ENCODE results near the gene ACTL8.

The ACTL8 gene

DNA sequence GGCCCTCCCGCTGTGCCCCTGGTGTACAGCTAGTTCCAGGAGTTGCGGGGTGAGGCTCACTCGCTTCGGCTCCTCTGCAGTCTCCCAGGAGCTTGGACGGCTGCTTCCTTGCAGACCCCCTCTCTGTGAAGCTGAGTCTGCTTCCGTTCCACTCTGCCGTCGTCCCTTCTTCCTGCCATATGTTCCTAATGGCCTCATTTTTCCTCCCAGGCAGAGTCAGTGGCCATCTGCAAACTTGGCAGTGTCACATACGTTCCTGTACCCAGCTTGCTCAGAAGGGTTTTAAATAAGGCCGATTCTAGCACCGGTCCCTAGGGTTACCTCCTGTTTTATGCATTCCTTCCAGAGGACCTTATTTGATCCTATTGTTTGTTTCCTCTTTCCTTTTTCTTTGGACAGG, 21.3 kb downstream of the ACTL8 start:
- Histone ChIP-seq H3K18ac (ENCODE audit: low read depth in 1 of 2, low read length in 2 of 2) (no peak overlapping the region), H2AFZ (ENCODE audit: low read depth, low read length) (no peak overlapping the region), H2BK12ac (ENCODE audit: low read length in 2 of 2) (no peak overlapping the region), H3K4me3 (ENCODE audit: insufficient read depth in 1 of 2, low read depth in 1 of 2, low read length in 2 of 2) (no peak overlapping the region), H4K91ac (ENCODE audit: low read length) (no peak overlapping the region), H3K79me1 (replicated peaks; ENCODE audit: low read length, poor library complexity, severe bottlenecking) (no peaks in the 10 kb centered on the region), H2BK15ac (ENCODE audit: low read depth, poor library complexity, severe bottlenecking) (no peak overlapping the region), H3K14ac (ENCODE audit: low read length in 2 of 2) (no peak overlapping the region), H3K36me3 (ENCODE audit: control insufficient read depth in 1 of 2, insufficient read depth in 2 of 2, low read depth in 1 of 2, low read length in 2 of 2) (no peaks in the 10 kb centered on the region), H3K23ac (ENCODE audit: low read length in 2 of 2) (no peak overlapping the region), H3K4me1 (ENCODE audit: control insufficient read depth, insufficient read depth, low read depth, low read length) (no peaks in the 10 kb centered on the region), H2BK5ac (ENCODE audit: low read depth, low read length, poor library complexity, severe bottlenecking) (no peak overlapping the region), H2BK120ac (ENCODE audit: low read depth, low read length) (no peak overlapping the region), H3K4ac (ENCODE audit: low read depth in 1 of 2, low read length in 2 of 2) (no peak overlapping the region), H3K4me2 (ENCODE audit: low read length, poor library complexity, severe bottlenecking) (no peak overlapping the region), H3K9me3 (ENCODE audit: control insufficient read depth, low read length) (peaks cover 7% of the 10 kb centered on the region), H2AK5ac (ENCODE audit: low read length, severe bottlenecking) (no peak overlapping the region), H3K9ac (ENCODE audit: low read length) (no peak overlapping the region), H3K27ac (ENCODE audit: low read length, poor library complexity, severe bottlenecking) (no peak overlapping the region), H3K27me3 (ENCODE audit: control insufficient read depth in 1 of 2, insufficient read depth in 1 of 2, low read length in 2 of 2) (peaks cover 0 to 13% of the 10 kb centered on the region in 2 experiments), H4K8ac (ENCODE audit: low read length) (no peak overlapping the region)
- DNase-seq: no peak
- WGBS: 65% methylated on average over 11 of the region's 11 CpGs

DNA sequence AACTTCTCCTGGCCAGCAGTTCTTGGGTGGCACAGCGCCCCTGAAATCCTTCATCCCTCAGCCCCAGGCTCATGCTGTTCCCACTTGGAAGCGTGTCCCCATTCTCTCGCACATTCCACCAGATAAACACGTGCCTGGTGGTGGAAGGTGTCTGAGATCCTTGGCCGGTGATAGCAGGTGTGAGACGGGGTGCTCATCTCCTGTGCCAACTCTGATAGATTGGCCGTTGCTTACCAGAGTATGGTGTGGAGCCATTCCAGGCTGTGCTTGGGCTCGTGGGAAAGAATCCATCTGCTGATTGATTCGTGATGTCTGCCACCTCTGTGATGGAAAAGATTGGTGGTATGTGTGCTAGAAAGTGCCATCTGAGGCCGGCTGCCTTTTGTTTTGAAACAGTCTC, 22.2 kb downstream of the ACTL8 start:
- H2BK5ac ChIP-seq (ENCODE audit: low read depth, low read length, poor library complexity, severe bottlenecking): no peak overlapping the region
- no peak overlapping the region for H2BK120ac ChIP-seq (ENCODE audit: low read depth, low read length)
- no peak overlapping the region for H3K18ac ChIP-seq (ENCODE audit: low read depth in 1 of 2, low read length in 2 of 2)
- H3K27me3 ChIP-seq (ENCODE audit: control insufficient read depth in 1 of 2, insufficient read depth in 1 of 2, low read length in 2 of 2): peaks cover 0 to 13% of the 10 kb centered on the region in 2 experiments
- H4K91ac ChIP-seq (ENCODE audit: low read length): no peak overlapping the region
- H3K4me3 ChIP-seq (ENCODE audit: insufficient read depth in 1 of 2, low read depth in 1 of 2, low read length in 2 of 2): no peak overlapping the region
- no peak overlapping the region for H3K27ac ChIP-seq (ENCODE audit: low read length, poor library complexity, severe bottlenecking)
- no peak overlapping the region for H3K14ac ChIP-seq (ENCODE audit: low read length in 2 of 2)
- H3K36me3 ChIP-seq (ENCODE audit: control insufficient read depth in 1 of 2, insufficient read depth in 2 of 2, low read depth in 1 of 2, low read length in 2 of 2): no peaks in the 10 kb centered on the region
- H2BK15ac ChIP-seq (ENCODE audit: low read depth, poor library complexity, severe bottlenecking): no peak overlapping the region
- no peak for DNase-seq
- H2AFZ ChIP-seq (ENCODE audit: low read depth, low read length): no peak overlapping the region
- H3K9me3 ChIP-seq (ENCODE audit: control insufficient read depth, low read length): peaks cover 7% of the 10 kb centered on the region
- no peak overlapping the region for H3K23ac ChIP-seq (ENCODE audit: low read length in 2 of 2)
- no peaks in the 10 kb centered on the region for H3K4me1 ChIP-seq (ENCODE audit: control insufficient read depth, insufficient read depth, low read depth, low read length)
- H3K79me1 ChIP-seq (replicated peaks; ENCODE audit: low read length, poor library complexity, severe bottlenecking): no peaks in the 10 kb centered on the region
- 80% methylated on average over 10 of the region's 10 CpGs for WGBS
- H2BK12ac ChIP-seq (ENCODE audit: low read length in 2 of 2): no peak overlapping the region
- no peak overlapping the region for H4K8ac ChIP-seq (ENCODE audit: low read length)
- H3K4me2 ChIP-seq (ENCODE audit: low read length, poor library complexity, severe bottlenecking): no peak overlapping the region
- H2AK5ac ChIP-seq (ENCODE audit: low read length, severe bottlenecking): no peak overlapping the region
- H3K4ac ChIP-seq (ENCODE audit: low read depth in 1 of 2, low read length in 2 of 2): no peak overlapping the region
- no peak overlapping the region for H3K9ac ChIP-seq (ENCODE audit: low read length)

DNA sequence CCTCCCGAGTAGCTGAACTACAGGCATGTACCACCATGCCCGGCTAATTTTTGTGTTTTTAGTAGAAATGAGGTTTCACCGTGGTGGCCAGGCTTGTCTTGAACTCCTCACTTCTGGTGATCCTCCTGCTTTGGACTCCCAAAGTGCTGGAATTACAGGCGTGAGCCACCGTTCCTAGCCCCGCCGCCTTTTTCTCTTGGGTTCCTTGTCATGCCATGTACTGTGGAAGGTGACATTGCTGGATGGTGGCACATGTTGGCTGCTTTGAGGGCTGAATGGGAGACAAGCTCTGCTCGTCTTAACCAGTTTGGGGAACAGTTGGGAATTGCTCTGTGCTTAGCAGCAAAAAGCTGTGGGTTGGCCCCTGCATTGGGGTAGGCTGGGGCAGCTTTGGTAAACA, 22.7 kb downstream of the ACTL8 start:
- H3K14ac ChIP-seq (ENCODE audit: low read length in 2 of 2): no peak overlapping the region
- H3K4me1 ChIP-seq (ENCODE audit: control insufficient read depth, insufficient read depth, low read depth, low read length): no peaks in the 10 kb centered on the region
- peaks cover 7% of the 10 kb centered on the region for H3K9me3 ChIP-seq (ENCODE audit: control insufficient read depth, low read length)
- no peak for DNase-seq
- H3K9ac ChIP-seq (ENCODE audit: low read length): no peak overlapping the region
- no peak overlapping the region for H2BK12ac ChIP-seq (ENCODE audit: low read length in 2 of 2)
- H3K4me2 ChIP-seq (ENCODE audit: low read length, poor library complexity, severe bottlenecking): no peak overlapping the region
- H3K79me1 ChIP-seq (replicated peaks; ENCODE audit: low read length, poor library complexity, severe bottlenecking): no peaks in the 10 kb centered on the region
- no peak overlapping the region for H2AK5ac ChIP-seq (ENCODE audit: low read length, severe bottlenecking)
- no peak overlapping the region for H4K8ac ChIP-seq (ENCODE audit: low read length)
- H3K36me3 ChIP-seq (ENCODE audit: control insufficient read depth in 1 of 2, insufficient read depth in 2 of 2, low read depth in 1 of 2, low read length in 2 of 2): no peaks in the 10 kb centered on the region
- no peak overlapping the region for H2BK15ac ChIP-seq (ENCODE audit: low read depth, poor library complexity, severe bottlenecking)
- H3K18ac ChIP-seq (ENCODE audit: low read depth in 1 of 2, low read length in 2 of 2): no peak overlapping the region
- H4K91ac ChIP-seq (ENCODE audit: low read length): no peak overlapping the region
- H3K27me3 ChIP-seq (ENCODE audit: control insufficient read depth in 1 of 2, insufficient read depth in 1 of 2, low read length in 2 of 2): peaks cover 0 to 13% of the 10 kb centered on the region in 2 experiments
- H3K27ac ChIP-seq (ENCODE audit: low read length, poor library complexity, severe bottlenecking): no peak overlapping the region
- WGBS: 89% methylated on average over 8 of the region's 8 CpGs
- H3K4ac ChIP-seq (ENCODE audit: low read depth in 1 of 2, low read length in 2 of 2): no peak overlapping the region
- H3K23ac ChIP-seq (ENCODE audit: low read length in 2 of 2): no peak overlapping the region
- H2BK120ac ChIP-seq (ENCODE audit: low read depth, low read length): no peak overlapping the region
- no peak overlapping the region for H2AFZ ChIP-seq (ENCODE audit: low read depth, low read length)
- no peak overlapping the region for H3K4me3 ChIP-seq (ENCODE audit: insufficient read depth in 1 of 2, low read depth in 1 of 2, low read length in 2 of 2)
- no peak overlapping the region for H2BK5ac ChIP-seq (ENCODE audit: low read depth, low read length, poor library complexity, severe bottlenecking)

DNA sequence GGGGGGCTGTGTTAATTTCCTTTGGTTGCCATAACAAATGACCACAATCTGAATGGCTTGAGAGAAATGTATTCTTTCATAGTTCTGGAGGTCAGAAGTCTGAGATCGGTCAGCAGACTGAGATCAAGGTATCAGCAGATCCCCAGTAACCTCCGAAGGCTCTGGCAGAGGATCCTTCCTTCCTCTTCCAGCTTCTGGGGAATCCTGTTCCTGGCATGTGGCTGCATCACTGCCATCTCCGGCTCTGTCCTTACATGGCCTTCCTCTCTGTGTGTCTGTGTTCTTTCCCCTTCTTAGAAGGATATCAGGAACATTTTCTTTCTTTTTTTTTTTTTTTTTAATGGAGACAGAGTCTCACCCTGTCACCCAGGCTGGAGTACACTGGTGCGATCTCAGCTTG, 25.8 kb downstream of the ACTL8 start:
- Histone ChIP-seq H4K8ac (ENCODE audit: low read length) (no peak overlapping the region), H3K27ac (ENCODE audit: low read length, poor library complexity, severe bottlenecking) (no peak overlapping the region), H3K79me1 (replicated peaks; ENCODE audit: low read length, poor library complexity, severe bottlenecking) (no peaks in the 10 kb centered on the region), H2BK5ac (ENCODE audit: low read depth, low read length, poor library complexity, severe bottlenecking) (no peak overlapping the region), H3K4me1 (ENCODE audit: control insufficient read depth, insufficient read depth, low read depth, low read length) (no peaks in the 10 kb centered on the region), H3K27me3 (ENCODE audit: control insufficient read depth in 1 of 2, insufficient read depth in 1 of 2, low read length in 2 of 2) (peaks cover 0 to 9% of the 10 kb centered on the region in 2 experiments), H4K91ac (ENCODE audit: low read length) (no peak overlapping the region), H3K4me3 (ENCODE audit: insufficient read depth in 1 of 2, low read depth in 1 of 2, low read length in 2 of 2) (no peak overlapping the region), H2BK12ac (ENCODE audit: low read length in 2 of 2) (no peak overlapping the region), H2AK5ac (ENCODE audit: low read length, severe bottlenecking) (no peak overlapping the region), H3K9ac (ENCODE audit: low read length) (peak overlapping the region; percentile 32), H3K9me3 (ENCODE audit: control insufficient read depth, low read length) (peaks cover 7% of the 10 kb centered on the region), H3K18ac (ENCODE audit: low read depth in 1 of 2, low read length in 2 of 2) (no peak overlapping the region), H2BK15ac (ENCODE audit: low read depth, poor library complexity, severe bottlenecking) (no peak overlapping the region), H3K36me3 (ENCODE audit: control insufficient read depth in 1 of 2, insufficient read depth in 2 of 2, low read depth in 1 of 2, low read length in 2 of 2) (no peaks in the 10 kb centered on the region), H2BK120ac (ENCODE audit: low read depth, low read length) (no peak overlapping the region), H3K14ac (ENCODE audit: low read length in 2 of 2) (no peak overlapping the region), H3K4me2 (ENCODE audit: low read length, poor library complexity, severe bottlenecking) (no peak overlapping the region), H3K23ac (ENCODE audit: low read length in 2 of 2) (no peak overlapping the region), H2AFZ (ENCODE audit: low read depth, low read length) (no peak overlapping the region), H3K4ac (ENCODE audit: low read depth in 1 of 2, low read length in 2 of 2) (no peak overlapping the region)
- 96% methylated on average over 4 of the region's 4 CpGs for WGBS
- DNase-seq: no peak

All from mesenchymal stem cell (in vitro differentiated cells and primary cell).